ENCODE measurements around the gene ME3.

DNA sequence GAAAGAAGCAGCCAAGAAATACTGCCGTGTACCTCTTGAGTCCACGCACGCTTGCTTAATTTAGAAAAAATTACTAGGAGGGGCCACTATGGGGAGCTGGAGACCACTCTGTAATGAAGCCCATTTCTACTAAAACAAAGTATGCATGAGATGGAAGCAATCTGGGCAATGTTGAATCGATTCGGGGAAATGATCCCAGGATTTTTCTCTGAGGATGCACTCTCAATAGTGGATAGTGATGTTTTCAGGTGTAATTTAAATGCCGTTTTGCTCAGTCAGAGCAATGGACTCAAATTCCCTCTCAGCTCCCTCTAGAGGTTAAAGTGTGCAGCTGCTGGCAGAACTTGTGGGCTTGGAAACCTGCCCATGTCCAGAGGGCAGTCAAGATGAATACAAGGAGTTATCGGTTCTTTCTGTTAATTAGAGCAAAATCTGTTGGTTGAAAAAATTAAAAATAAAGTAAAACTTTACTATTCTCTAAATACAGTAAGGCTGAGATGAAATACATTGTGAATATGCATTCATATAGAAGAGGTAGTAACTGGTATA, 64.1 kb downstream of the ME3 start:
- TF ChIP-seq, protein P1, sequence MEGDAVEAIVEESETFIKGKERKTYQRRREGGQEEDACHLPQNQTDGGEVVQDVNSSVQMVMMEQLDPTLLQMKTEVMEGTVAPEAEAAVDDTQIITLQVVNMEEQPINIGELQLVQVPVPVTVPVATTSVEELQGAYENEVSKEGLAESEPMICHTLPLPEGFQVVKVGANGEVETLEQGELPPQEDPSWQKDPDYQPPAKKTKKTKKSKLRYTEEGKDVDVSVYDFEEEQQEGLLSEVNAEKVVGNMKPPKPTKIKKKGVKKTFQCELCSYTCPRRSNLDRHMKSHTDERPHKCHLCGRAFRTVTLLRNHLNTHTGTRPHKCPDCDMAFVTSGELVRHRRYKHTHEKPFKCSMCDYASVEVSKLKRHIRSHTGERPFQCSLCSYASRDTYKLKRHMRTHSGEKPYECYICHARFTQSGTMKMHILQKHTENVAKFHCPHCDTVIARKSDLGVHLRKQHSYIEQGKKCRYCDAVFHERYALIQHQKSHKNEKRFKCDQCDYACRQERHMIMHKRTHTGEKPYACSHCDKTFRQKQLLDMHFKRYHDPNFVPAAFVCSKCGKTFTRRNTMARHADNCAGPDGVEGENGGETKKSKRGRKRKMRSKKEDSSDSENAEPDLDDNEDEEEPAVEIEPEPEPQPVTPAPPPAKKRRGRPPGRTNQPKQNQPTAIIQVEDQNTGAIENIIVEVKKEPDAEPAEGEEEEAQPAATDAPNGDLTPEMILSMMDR (conservative IDR thresholded peaks at IDR 0.05 in 1 of 2, IDR thresholded peaks at IDR 0.05 in 1 of 2; ENCODE audit: low read depth in 1 of 2, low read length in 2 of 2) = peak; percentile 91 to 96
- no peak for TF ChIP-seq EZH2 (IDR thresholded peaks at IDR 0.05; ENCODE audit: low read length, missing control alignments)

All from fibroblast of lung (primary cell).